Hematopoietic multipotent progenitor cell treated with erythropoietin and hydrocortisone succinate and interleukin-3 and kit ligand, for 6 days (in vitro differentiated cells): ENCODE measurements around the gene PLA2G15.
"Not testable (repeated sequence)": the region's sequence is repeated elsewhere in the genome, so short reads cannot be mapped to it uniquely, and the experiment has no call there.

ENCODE experiments used
- DNase-seq: peaks from one replicate; pipeline ENCODE4 v3.0.0-alpha.2; 2015

PLA2G15 gene

GRCh38 chr16:68281368-68282063 is 36.3 kb downstream of the PLA2G15 start:
- DNase-seq: no peak

GRCh38 chr16:68282064-68282452 is 36.9 kb downstream of the PLA2G15 start:
- DNase-seq: no peak

- DNase-seq: no peak
Observed at GRCh38 chr16:68283346-68283745, 38.2 kb downstream of the PLA2G15 start.

- peak; percentile 49 for DNase-seq
Observed at GRCh38 chr16:68283801-68284598, 38.8 kb downstream of the PLA2G15 start.

GRCh38 chr16:68284847-68285246 is 39.7 kb downstream of the PLA2G15 start:
- peak; percentile 60 for DNase-seq

GRCh38 chr16:68285683-68286082 is 40.5 kb downstream of the PLA2G15 start:
- no peak for DNase-seq

GRCh38 chr16:68286153-68287074 is 41.2 kb downstream of the PLA2G15 start:
- DNase-seq: peak; percentile 59

GRCh38 chr16:68287276-68288251 is 42.4 kb downstream of the PLA2G15 start:
- DNase-seq: no peak

- no peak for DNase-seq
Observed at GRCh38 chr16:68288252-68288650, 43.1 kb downstream of the PLA2G15 start.

- DNase-seq: not testable (repeated sequence)
Observed at GRCh38 chr16:68288796-68289195, 43.6 kb downstream of the PLA2G15 start.

- DNase-seq: no peak
Observed at GRCh38 chr16:68289202-68289601, 44.0 kb downstream of the PLA2G15 start.

GRCh38 chr16:68289621-68290329 is 44.6 kb downstream of the PLA2G15 start:
- peak; percentile 92 for DNase-seq

GRCh38 chr16:68290450-68290849 is 45.3 kb downstream of the PLA2G15 start:
- no peak for DNase-seq

- DNase-seq: no peak
Observed at GRCh38 chr16:68291227-68291626, 46.1 kb downstream of the PLA2G15 start.

- DNase-seq: no peak
Observed at GRCh38 chr16:68292425-68292824, 47.3 kb downstream of the PLA2G15 start.

GRCh38 chr16:68296291-68296690 is 51.1 kb downstream of the PLA2G15 start:
- no peak for DNase-seq

- DNase-seq: no peak
Observed at GRCh38 chr16:68296693-68297092, 51.5 kb downstream of the PLA2G15 start.

GRCh38 chr16:68297908-68298307 is 52.7 kb downstream of the PLA2G15 start:
- no peak for DNase-seq

GRCh38 chr16:68298312-68298711 is 53.1 kb downstream of the PLA2G15 start:
- no peak for DNase-seq

GRCh38 chr16:68298907-68299561 is 53.9 kb downstream of the PLA2G15 start:
- no peak for DNase-seq
